HG03460 (cell line): ENCODE data around the gene PSMG1.
"Not testable (repeated sequence)": the region's sequence is repeated elsewhere in the genome, so short reads cannot be mapped to it uniquely, and the experiment has no call there.

ENCODE experiments used
- ATAC-seq: cut with Tn5 transposase; IDR thresholded peaks from one replicate; pipeline ENCODE4 v1.9.1; 2021; ENCODE audit not compliant: unreplicated experiment

The PSMG1 gene

GRCh38 chr21:39157241-39157640, 26.0 kb downstream of the PSMG1 start:
- not testable (repeated sequence) for ATAC-seq

GRCh38 chr21:39156024-39156423, 27.2 kb downstream of the PSMG1 start:
- no peak for ATAC-seq

GRCh38 chr21:39155578-39155977, 27.7 kb downstream of the PSMG1 start:
- ATAC-seq, result no peak

GRCh38 chr21:39153842-39154241, 29.4 kb downstream of the PSMG1 start:
- ATAC-seq, result no peak

- no peak for ATAC-seq
Measured at GRCh38 chr21:39153373-39153772, 29.9 kb downstream of the PSMG1 start.

- no peak for ATAC-seq
Measured at GRCh38 chr21:39152271-39152670, 31.0 kb downstream of the PSMG1 start.

GRCh38 chr21:39150877-39151276, 32.4 kb downstream of the PSMG1 start:
- ATAC-seq, result no peak

- ATAC-seq, result no peak
Measured at GRCh38 chr21:39150316-39150715, 32.9 kb downstream of the PSMG1 start.

GRCh38 chr21:39149882-39150281, 33.4 kb downstream of the PSMG1 start:
- ATAC-seq, result no peak

- no peak for ATAC-seq
Measured at GRCh38 chr21:39148975-39149374, 34.3 kb downstream of the PSMG1 start.

GRCh38 chr21:39144191-39144590, 39.1 kb downstream of the PSMG1 start:
- no peak for ATAC-seq

GRCh38 chr21:39142972-39143371, 40.3 kb downstream of the PSMG1 start:
- no peak for ATAC-seq

- ATAC-seq, result no peak
Measured at GRCh38 chr21:39141502-39141901, 41.7 kb downstream of the PSMG1 start.

GRCh38 chr21:39137248-39138178, 45.7 kb downstream of the PSMG1 start:
- ATAC-seq, result no peak

- no peak for ATAC-seq
Measured at GRCh38 chr21:39136711-39137110, 46.5 kb downstream of the PSMG1 start.

GRCh38 chr21:39136138-39136537, 47.1 kb downstream of the PSMG1 start:
- ATAC-seq, result not testable (repeated sequence)

GRCh38 chr21:39134288-39134810, 48.9 kb downstream of the PSMG1 start:
- no peak for ATAC-seq

GRCh38 chr21:39132248-39132647, 51.0 kb downstream of the PSMG1 start:
- ATAC-seq, result no peak

GRCh38 chr21:39131791-39132190, 51.5 kb downstream of the PSMG1 start:
- no peak for ATAC-seq

GRCh38 chr21:39127506-39127905, 55.7 kb downstream of the PSMG1 start:
- ATAC-seq, result no peak

- no peak for ATAC-seq
Measured at GRCh38 chr21:39126486-39126806, 56.8 kb downstream of the PSMG1 start.

GRCh38 chr21:39125752-39126485, 57.3 kb downstream of the PSMG1 start:
- no peak for ATAC-seq
